Skin of body (tissue), 2 donors: Measurements from ENCODE around the gene RPTOR. TPM values are rescaled to one million over a fixed set of nuclear protein-coding genes. Genes with fewer than 3 reads are reported as not detected.
A peak's percentile ranks its signal among the peaks of the same experiment; 100 is the strongest.

ENCODE experiments used
- DNase-seq: peaks from one replicate; lab custom pipeline; 2025; lab: John Stamatoyannopoulos, UW
- total RNA-seq: library from RNA; depleted of rRNA; stranded (reverse); fragments of >200 nt; gene quantifications from one replicate; pipeline ENCODE4 v1.2.3, GENCODE V29; 2014

The RPTOR gene
- total RNA-seq, 1 donor from 2014 or later: 22.0 TPM

DNA sequence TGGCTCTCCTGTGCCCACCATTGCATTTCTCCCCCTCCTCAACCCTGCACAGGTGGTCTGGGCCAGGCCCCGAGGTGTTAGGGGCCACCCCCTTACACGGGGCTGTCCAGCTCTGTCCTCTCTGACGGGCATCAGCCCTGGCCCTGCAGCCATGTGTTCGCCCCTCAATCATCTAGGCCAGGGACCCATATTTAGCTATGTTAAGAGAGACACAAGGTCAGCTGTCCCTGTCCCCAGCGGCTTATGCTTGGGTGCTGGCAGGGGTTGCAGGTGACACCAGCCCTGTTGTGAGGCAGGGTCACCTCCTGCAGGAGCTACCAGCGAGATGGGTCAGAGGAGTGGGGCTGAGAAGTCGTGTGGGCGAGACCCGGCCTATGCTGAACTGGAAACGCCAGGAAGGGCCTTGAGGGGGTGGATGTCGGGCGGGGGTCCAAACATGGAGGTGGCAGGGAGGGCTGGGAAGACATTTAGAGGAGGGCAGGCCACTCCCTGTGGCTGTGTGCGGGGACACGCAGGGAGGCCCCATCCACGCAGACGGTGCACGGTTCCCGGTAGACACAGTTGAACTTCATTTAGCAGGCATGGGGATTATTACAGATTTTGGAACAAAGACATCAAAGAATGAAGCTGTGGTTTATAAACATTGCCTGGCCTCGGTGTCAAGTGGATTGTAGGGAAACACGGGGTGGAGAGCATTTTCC, 313.8 kb downstream of the RPTOR start:
- DNase-seq: no peak

DNA sequence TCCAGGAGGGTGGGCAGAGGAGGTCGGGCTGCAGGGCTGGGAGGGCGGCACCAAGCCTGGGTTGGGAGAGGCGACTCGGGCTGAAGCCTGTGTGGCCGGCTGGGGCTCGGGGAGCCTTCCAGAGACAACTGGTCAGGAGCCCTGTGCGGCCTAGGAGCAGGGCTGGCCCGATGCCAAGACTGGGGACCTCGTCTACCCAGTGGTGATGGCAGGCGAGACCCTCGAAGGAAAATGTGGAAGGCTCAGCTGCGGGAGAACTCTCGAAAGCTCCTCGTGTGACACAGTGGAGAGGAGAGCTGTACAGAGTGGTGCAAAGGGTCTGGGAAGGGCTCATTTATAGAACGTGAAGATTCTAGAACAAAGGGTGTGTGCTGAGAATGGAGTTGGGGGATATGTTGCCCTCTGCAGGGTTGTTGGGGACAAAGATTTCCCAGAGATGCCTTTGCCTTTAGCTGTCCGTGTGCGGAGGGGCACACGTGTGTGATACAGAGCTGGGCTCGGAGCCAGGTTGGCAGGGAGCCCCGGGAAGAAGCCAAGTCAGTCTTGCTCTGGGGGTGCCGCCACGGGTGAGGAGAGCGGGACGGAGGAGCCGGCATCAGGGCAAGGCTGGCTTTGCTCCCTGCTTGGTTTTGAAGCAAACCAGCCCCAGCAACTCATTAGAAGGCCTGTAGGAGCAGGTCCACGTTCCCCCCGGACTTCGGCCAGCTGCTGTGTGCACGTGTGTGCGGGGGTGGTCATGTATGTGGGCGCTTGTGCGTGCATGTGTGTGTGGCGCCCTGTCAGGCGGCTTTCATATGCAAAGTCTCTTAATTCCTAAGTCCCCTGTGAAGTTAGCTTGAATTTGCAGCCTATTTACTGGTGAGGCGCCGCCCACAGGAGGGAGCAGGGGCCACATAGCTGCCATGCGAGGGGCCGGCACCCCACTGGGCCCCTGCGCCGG, 314.6 kb downstream of the RPTOR start:
- DNase-seq: peak; percentile 49

DNA sequence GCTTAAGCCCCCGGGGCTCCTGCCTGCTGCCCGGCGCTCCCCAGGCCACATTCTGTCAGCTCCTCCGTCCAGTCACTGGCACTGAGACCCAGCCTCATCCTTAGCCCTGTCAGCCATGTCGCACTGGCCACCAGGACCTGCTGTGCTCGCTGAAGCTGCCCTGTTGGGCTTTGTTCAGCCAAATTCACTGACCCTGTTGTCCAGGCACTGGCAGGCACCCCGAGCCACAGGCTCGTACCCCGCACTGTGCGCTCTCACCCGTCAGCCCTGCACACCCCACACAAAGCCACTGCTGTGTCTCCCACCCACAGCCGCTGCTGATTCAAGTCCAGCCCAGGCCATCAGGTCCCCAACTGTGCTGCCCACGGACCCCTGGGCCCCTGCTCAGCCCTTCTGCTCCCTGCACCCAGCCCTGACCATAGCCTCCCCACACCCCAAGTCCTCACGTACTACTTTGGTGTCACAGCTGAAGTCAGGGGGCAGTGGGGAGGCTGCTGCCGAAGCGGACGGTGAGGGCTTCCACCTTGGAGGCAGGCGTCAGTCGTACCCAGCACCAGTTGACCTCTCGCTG, 315.5 kb downstream of the RPTOR start:
- DNase-seq: no peak

DNA sequence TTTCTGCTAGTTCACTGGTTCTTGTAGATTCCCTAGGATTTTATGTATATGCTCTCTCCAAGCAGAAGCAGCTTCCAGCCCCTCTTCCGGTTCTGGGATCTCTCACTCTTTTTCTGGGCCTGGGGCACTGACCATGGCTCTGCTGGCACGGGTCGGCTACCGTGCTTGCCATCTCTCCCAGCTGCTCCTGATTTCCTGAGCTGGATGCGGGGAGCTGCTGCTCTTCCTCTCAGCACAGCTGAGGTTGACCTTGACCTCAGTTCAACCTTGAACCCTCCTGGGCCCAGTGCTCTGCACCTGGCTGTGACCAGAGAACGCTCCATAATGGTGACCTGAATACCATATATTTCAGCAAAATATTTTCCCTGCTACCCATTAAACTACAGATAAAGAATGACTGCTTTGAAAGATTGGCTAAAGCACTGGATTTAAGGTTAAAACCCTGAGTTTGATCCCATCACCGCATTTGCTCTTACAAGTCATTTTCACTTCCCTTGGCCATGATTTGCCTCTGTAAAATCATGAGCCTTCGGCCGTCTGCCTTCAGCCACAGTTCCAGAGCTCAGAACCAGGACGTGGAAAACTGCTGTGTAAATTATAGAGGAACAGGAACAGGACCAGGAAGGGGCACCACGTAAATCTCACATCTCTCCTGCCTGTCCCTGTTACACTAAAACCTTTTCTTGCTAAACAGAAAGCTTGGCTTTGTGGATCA, 316.2 kb downstream of the RPTOR start:
- no peak for DNase-seq

DNA sequence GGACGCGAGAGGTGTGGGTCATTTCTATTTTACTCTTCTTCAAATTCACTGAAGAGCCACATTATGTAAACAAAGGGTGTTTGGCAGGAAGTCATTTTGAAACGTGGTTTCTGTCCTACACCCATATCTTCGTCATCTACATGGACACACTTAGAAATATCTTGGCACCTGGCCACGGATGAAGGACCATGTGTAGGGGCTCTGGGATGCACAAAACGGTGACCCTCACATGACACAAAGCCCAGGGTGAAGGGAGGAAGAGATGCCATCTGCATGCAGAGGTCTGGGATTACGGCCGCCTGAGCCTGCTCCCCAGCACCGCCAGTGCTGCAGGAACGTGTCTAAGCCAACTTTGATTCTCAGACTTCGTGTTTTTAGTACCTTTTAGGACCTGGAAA, 316.8 kb downstream of the RPTOR start:
- no peak for DNase-seq

DNA sequence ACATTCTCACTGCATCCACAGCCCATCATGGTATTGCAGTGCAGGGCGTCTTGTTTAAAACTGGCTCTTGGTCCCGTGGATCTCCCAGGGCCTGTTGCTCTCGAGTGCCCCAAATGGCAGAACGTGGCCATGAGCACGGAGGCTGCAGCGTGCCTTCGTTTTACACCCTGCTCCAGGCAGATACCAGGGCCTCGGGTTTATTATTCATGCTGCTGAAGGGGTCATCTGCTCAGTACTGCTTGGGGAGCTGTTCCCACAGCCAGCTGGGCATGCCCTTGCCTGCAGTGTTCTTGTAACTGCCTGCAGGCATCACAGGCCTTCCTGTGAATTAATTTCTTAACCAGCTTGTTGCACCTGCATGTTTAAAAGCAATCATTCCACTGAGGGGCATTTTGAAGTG, 317.3 kb downstream of the RPTOR start:
- DNase-seq: no peak

DNA sequence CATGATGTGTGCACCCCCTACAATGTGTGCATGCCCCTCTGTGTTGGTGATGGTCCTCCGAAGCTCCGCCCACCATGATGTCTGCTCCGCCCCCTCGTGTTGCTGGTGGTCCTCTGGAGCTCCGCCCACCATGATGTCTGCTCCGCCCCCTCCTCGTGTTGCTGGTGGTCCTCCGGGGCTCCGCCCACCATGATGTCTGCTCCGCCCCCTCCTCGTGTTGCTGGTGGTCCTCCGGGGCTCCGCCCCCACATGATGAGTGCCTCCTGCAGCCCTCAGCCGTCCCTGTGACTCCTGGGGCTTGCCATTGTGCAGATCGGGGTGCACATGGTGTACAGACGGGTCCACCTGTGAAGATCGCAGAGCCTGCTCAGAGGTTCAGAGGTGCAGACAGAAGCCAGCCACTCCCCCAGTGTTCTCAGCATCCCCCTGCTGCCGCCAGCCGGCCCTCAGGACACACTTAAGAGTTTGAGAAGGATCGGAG, 317.9 kb downstream of the RPTOR start:
- DNase-seq: no peak

DNA sequence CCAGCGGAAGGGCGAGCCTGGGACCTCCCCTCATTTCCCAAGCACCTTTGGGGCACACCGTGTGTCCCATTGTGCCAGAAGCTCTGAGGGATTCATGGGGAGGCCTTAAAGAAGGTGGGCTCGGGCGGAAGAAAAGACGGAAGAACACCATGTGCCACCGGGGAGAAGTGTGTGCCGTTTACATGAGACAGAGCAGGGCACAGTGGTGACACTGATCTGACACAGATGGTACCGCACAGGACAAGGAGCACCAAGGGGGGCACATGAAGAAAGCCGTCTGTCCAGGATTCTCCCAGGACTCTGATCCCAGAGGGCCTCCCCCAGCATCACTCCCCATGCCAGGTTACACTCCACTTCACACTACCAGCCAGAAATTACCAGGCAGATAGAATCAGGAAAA, 318.3 kb downstream of the RPTOR start:
- DNase-seq: no peak

DNA sequence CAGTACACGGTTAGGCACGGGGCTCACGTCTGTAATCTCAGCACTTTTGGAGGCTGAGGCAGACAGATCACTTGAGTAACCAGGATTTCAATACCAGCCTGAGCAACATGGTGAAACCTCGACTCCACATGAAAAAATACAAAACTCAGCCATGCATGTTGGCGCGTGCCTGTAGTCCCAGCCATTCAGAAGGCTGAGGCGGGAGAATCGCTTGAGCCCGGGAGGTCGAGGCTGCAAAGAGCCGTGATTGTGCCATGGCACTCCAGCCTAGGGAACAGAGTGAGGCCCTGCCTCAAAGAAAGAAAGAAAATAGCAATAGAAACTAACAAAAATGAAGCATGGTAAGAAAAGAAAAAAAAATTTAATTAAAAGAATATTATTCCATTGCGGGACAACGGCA, 319.0 kb downstream of the RPTOR start:
- DNase-seq: no peak

DNA sequence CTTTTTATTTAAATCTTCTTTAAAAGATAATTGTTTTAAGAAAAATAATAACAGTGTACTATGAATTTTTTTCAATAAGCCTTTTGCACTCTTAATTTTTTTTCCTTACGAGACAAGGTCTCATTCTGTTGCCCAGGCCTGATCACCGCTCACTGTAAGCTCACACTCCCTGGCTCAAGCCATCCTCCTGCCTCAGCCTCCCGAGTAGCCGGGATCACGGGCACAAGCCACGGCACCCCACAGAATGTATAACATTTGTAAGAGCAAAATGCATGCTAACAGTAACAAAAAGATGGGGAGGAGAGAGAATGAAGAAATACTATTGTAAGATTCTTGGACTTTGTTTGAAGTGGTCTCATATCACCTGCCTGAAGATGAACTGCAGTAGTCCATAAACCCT, 320.1 kb downstream of the RPTOR start:
- no peak for DNase-seq

DNA sequence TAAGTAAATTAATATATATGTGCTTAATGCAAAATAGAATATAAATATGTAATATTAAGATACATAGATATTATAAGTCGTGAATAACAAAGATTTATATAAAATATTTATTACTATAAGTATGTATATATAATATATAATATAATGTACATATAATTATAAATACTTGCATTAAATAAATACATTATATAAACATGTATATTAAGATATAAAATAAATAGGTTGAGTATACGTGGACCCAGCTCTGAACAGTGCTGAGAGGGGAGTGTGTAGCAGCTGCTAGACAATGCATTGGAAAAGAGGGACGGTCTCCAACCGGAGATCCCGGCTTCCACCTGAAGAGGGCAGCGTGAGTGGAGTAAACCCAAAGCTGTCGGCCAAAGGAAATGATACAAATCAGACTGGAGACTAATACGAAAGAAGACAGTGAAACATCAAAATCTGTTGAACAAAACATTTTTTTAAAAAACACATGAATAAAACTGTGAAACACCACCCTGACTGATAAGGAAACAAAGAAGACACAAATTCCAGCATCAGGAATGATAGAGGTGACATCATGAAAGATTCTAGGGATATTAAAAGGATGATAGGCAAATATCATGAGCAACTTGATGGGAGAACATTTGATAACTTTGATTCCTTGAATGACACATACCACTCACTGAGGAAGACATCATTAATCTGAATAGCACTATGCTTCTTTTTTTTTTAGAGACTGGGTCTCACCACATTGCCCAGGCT, 321.6 kb downstream of the RPTOR start:
- peak; percentile 55 for DNase-seq

DNA sequence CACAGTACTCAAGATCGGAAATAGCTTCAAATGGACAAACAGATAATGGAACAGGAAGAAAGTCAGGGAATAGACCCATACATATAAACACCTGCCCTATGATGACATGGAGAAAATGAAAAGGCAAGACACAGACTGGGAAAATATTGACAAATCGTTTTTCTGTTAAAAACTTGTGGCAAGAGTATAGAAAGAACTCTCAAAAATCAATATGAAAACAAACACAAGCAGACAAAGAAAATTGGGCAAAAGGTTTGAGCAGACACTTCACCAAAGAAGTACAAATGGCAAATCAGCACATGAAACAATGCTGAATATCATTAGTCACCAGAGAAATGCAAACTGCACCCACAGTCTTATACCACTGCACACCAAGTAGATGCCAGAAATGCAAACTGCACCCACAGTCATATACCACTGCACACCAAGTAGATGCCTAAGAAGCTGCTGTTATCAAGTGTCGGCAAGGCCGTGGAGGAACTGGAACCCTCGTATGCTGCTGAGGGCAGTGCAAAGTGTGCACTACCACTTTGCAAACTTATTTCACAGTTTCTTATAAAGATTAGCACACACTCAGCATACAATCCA, 323.5 kb downstream of the RPTOR start:
- no peak for DNase-seq

DNA sequence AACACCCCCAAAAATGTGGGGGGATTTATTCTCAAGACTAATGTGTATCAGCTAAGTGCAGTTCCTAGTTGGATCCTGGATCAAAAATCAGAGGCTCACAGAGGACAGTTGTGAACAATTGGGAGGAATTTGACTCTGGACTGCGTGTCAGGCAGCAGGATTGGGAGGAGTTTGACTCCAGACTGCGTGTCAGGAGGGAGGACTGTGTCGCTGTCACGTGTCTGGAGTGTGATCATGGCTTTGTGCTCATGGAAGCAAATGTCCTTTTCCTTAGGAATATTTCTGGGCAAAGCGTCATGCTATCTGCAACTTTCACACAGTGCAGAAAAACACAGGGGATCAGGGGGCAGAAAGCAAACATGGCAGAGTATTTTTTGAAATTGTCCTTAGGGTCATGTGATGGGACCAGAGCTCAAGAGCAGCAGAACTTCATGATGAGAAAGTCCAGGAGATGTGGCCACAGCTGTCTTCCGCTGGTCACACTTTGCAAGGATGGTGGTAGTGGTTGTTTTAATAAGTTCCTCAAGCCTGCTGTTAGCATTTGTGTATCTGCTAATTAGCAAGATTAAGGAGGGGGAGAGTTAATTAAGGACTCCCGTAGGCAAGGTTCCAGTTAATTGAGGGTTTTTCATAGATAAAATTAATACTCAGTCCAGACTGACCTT, 325.0 kb downstream of the RPTOR start:
- no peak for DNase-seq

DNA sequence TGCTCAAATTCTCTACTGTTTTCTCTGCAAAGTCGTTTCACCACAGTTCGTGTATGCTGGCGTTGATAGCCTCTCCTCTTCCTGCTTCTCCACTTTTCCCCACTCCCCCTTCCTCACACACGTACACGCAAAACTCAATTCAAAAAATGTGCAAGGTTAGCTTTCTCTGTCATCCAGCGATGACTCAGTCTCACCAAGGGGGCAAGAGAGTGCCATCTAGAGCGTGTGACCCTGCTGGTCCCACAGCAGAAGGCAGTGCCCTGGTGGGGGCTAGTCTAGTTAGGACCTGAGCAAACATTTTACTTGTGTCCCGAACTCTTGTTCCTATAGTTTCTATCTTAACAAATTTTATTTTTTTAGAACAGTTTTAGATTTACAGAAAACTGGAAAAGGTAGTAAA, 325.8 kb downstream of the RPTOR start:
- DNase-seq: no peak

DNA sequence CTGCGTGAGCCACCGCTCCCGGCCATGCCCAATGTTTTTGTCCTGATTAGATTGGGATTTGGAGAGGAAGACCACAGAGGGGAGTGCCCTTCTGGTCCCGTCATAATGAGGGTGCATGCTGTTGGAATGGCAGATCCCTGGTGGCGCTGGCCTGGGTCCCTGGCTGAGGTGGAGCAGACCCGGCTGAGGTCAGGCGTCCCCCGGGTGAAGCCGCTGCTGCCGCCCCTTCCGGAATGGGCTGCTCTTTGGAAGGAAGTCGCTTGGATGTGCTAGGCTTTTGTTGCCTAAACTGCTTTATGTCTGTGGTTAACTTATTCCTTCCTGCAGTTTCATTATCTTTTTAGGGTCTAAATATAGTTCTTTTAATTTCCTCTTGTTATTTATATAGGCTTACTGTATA, 326.7 kb downstream of the RPTOR start:
- no peak for DNase-seq

DNA sequence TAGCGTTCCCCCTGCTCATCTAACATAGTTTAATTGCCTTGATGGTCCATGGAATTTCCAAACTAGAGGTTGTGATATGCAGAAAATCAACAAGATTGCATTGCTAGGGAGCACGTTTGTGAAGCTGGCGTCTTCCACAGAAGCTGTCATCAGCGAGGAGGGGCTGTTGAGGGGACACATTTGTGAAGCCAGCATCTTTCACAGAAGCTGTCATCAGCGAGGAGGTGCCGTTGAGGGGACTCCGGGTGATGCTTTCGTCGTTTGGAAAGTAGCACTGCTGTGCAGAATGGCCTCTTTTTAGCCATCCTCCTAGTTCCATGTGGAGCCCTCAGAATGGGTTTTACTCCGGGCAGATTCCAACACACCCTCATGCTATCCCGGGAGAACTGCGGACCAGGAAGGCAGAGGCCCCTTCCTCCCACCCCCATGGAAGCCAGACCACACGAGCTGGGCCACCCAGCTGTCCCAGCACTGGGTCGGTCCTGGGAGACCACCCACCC, 327.4 kb downstream of the RPTOR start:
- DNase-seq: no peak

DNA sequence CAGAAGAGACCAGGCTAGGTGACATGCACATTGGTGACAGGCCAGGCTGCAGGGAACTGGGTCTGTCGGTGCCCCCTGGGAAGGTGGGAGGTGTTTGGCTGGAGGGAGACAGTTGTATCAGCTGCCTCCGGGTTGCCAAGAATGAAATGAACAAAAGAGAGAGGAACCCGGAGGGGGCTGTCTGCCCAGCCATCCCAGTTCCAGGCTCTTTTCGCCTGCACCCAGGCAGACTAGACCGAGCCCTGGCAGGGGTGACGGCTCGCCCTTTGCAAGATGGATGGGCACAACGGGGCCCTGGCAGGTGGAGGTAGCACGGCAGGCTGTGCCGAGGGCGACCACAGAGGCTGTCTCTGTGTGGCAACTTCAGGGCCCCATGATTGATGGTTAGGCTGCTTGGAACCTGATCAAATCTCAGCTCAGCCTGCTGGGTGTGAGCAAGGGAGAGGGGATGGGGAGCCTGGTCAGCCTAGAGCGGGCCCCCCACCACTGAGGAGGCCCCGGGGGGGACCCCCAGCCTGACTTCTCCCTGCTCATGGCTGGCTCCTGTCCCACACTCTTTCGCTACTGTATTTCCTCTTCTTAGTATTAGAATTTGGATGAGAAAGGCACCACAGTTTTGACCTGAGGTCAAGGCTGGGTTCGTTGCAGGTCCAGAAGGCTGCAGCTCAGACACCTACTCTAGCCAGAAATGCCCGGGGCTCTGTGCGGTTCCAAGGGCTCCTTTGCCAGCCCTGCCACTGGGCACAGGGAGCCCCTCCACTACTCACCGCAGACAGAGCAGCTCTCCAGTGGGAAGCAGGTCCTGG, 328.1 kb downstream of the RPTOR start:
- no peak for DNase-seq

DNA sequence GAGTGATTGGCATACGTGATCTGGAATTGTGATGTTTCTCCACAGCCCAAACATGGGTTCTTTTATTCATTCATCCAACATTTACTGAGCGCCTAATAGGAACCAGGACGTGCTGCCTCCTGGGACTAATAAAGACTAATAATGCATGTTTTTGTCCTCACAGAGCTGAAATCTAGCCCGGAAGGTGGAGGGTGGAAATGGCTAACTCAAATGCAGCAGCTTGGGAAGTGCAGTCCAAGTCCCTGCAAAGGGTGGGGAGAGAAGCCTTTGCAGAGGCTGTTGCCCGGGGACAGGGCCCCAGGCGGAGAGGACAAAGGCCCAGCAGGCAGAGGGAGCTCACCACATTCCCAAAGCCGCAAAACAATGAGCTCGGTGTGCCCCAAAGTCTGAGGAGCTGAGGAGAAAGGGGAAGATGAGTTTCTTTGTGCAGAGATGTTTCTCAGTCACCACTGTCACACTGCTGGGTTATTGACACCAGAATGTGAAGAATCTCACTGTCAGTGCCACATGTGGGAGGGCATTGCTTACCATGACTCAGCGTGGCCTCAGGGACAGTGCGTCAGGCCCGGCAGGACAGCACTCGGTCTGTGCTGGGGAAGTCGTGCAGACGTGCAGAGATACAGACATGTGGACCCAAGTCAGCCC, 328.8 kb downstream of the RPTOR start:
- peak; percentile 56 for DNase-seq
